ENCODE measurements around the gene ZBTB20. TPM values are rescaled to one million over a fixed set of nuclear protein-coding genes. Genes with fewer than 3 reads are reported as not detected.

The ZBTB20 gene
- total RNA-seq, 2 experiments from 2014 or later, result 11.0 to 11.4 TPM

DNA sequence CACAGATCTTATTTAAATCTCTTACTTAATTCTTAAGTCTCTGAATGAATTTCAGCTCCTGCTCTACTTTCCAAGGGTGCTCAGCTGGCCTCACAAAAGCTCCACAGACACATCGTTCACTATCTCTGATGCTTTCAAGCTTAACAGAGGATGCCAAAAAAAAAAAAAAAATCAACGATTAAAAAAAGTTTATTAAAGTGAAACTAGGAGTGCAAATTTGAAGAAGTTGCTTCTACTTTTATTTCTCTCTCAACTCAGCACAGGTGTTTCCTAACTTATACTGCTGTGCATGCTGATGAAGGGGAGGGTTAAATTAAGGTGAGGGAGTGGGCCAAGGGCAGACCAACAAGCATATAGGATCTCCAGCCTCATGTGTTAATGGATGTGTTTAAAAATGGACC lies 696.0 kb downstream of the ZBTB20 start:
- Mint-ChIP-seq H3K4me1 (peaks cover 3% of the 10 kb centered on the region), H3K36me3 (ENCODE audit: low read depth) (no peaks in the 10 kb centered on the region), H3K4me3 (no peak overlapping the region), H3K9me3 (no peaks in the 10 kb centered on the region), H3K27me3 (peaks cover 2% of the 10 kb centered on the region), H3K27ac (no peak overlapping the region)
- ChIA-PET POLR2A (no interaction called here), CTCF (no interaction called here)
- no peak for DNase-seq

DNA sequence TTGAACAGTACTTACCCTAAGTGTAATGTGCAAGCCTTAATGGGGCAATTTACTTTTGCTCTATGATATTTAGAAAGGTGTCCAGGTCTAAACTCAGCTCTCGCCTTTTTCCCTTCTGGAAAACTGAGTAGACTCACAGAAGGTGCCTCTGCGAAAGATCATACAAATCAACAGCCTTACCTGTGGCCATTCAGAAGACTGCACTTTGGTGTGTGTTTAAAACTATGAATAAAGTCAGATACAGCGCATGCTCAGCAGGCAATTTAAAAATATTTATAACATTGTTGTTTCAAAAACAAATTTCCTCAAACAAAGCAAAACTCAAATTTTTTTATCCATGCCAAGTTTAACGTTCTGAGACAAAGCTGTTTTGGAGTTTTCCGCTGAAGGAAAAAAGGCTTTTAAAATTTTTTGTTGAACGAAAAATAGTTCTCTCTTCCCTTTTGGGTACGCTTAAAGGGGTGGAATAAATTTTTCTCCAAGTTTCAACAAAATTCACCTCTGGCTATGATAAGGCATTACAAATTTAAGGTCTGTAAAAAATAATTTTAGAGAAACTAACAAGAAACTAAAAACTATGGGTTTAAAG lies 697.0 kb downstream of the ZBTB20 start:
- ChIA-PET POLR2A (no interaction called here), CTCF (interaction anchor here (1.4 kb wide), 1 partner anchor 10 kb away, joined by 3 read pairs; no protein-coding TSS in a partner anchor)
- DNase-seq, result no peak
- Mint-ChIP-seq H3K27ac (no peak overlapping the region), H3K9me3 (no peaks in the 10 kb centered on the region), H3K4me3 (no peak overlapping the region), H3K27me3 (peaks cover 2% of the 10 kb centered on the region), H3K4me1 (peaks cover 3% of the 10 kb centered on the region), H3K36me3 (ENCODE audit: low read depth) (no peaks in the 10 kb centered on the region)

DNA sequence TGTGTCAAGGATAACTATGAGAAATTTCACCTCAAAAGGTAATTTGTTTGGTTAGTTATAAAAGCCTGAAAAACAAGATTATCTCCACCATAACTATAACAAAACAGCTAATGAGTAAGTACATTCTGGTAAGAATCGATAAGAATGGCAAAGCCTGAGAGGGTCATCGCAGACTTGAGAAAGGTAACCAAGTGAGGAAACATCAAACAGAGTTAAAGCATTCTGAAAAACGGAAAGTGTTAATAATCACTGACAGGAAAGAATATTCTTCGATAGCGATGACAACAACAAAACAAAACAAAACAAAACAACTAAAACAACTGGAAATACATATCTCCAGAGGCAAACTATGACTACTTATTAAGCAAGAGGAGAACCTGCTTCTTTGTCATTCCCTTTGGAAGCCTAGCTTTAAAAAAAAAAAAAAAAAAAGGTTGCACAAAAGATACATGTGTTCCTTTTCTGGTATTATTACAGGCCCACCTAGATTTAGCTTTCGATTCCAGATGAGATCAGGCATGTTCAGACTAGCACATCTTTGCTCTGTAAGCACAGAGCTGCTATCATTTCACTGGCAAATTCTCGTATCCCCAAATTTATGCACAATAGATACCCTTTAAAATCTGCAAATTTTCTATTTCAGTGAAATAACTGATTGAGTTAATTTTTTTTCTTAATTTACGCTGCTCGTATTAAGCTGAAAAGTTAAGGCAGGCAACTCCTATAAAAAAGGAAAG lies 697.6 kb downstream of the ZBTB20 start:
- Mint-ChIP-seq H3K4me3 (no peak overlapping the region), H3K27ac (no peak overlapping the region), H3K27me3 (peaks cover 2% of the 10 kb centered on the region), H3K36me3 (ENCODE audit: low read depth) (no peaks in the 10 kb centered on the region), H3K4me1 (peaks cover 3% of the 10 kb centered on the region), H3K9me3 (no peaks in the 10 kb centered on the region)
- no peak for DNase-seq
- CTCF ChIA-PET, result interaction anchor here (0.5 to 1.4 kb wide), 2 partner anchors 9 to 21 kb away, joined by 3 read pairs; no protein-coding TSS in a partner anchor
- POLR2A ChIA-PET, result no interaction called here

GRCh38 chr3:114447950-114448479 lies 699.1 kb downstream of the ZBTB20 start:
- POLR2A ChIA-PET, result no interaction called here
- Mint-ChIP-seq H3K27ac (no peak overlapping the region), H3K27me3 (peaks cover 2% of the 10 kb centered on the region), H3K4me1 (no peaks in the 10 kb centered on the region), H3K9me3 (no peaks in the 10 kb centered on the region), H3K4me3 (no peak overlapping the region), H3K36me3 (ENCODE audit: low read depth) (no peaks in the 10 kb centered on the region)
- CTCF ChIA-PET, result interaction anchor here (1.0 to 1.6 kb wide), 2 partner anchors 11 to 30 kb away, joined by 3 to 5 read pairs; no protein-coding TSS in a partner anchor
- DNase-seq, result no peak

DNA sequence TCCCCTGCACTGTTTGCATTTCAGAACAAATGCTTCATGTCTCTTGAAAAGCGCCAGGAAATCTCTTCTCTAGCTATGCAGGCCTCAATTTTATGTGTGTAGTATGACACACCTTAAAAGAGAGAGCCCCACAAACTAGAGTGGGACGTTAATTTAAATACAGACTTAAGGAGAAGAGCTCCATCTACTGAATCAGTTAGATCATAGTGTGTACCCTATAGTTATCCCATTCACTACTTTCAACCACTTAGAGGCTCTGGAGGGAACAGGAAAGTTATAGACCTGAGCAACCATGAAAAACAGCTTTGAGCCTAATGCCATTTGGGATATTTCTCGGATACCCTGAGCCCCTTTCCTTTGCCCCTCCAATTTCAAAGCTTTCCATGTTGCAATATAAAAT lies 699.5 kb downstream of the ZBTB20 start:
- H3K9me3 Mint-ChIP-seq, result no peaks in the 10 kb centered on the region
- CTCF ChIA-PET, result interaction anchor here (1.0 to 1.6 kb wide), 2 partner anchors 10 to 30 kb away, joined by 3 to 5 read pairs; no protein-coding TSS in a partner anchor
- no peak overlapping the region for H3K4me3 Mint-ChIP-seq
- H3K27ac Mint-ChIP-seq, result no peak overlapping the region
- no peak for DNase-seq
- peaks cover 2% of the 10 kb centered on the region for H3K27me3 Mint-ChIP-seq
- H3K36me3 Mint-ChIP-seq (ENCODE audit: low read depth), result no peaks in the 10 kb centered on the region
- no peaks in the 10 kb centered on the region for H3K4me1 Mint-ChIP-seq
- POLR2A ChIA-PET, result no interaction called here

DNA sequence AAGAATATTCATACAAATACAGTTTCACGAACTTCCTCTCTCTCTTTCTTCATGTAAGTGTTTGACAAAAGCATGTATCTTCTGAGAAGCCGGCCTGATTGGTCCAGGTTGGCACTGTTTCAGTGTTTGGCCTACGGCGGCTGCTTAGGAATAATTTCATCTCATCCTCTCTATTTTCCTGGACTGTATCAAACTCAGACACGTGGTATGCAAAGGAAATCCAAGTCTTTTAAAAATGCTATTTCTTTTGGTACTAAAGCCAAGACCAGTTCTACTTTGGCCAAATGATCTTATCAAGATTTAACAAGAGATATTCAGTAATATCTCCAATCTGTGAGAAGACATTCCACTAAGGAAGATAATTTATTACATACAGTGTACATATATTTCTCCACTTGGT lies 700.5 kb downstream of the ZBTB20 start:
- DNase-seq, result no peak
- H3K27ac Mint-ChIP-seq, result no peak overlapping the region
- no peak overlapping the region for H3K4me3 Mint-ChIP-seq
- POLR2A ChIA-PET, result no interaction called here
- no peaks in the 10 kb centered on the region for H3K36me3 Mint-ChIP-seq (ENCODE audit: low read depth)
- no peaks in the 10 kb centered on the region for H3K9me3 Mint-ChIP-seq
- H3K4me1 Mint-ChIP-seq, result no peaks in the 10 kb centered on the region
- CTCF ChIA-PET, result no interaction called here
- H3K27me3 Mint-ChIP-seq, result no peaks in the 10 kb centered on the region

GRCh38 chr3:114445233-114445632 lies 701.9 kb downstream of the ZBTB20 start:
- H3K27ac Mint-ChIP-seq, result no peak overlapping the region
- H3K27me3 Mint-ChIP-seq, result no peaks in the 10 kb centered on the region
- H3K4me3 Mint-ChIP-seq, result no peak overlapping the region
- POLR2A ChIA-PET, result no interaction called here
- no peak for DNase-seq
- CTCF ChIA-PET, result interaction anchor here (0.8 kb wide), 1 partner anchor 13 kb away, joined by 3 read pairs; no protein-coding TSS in a partner anchor
- H3K9me3 Mint-ChIP-seq, result no peaks in the 10 kb centered on the region
- H3K4me1 Mint-ChIP-seq, result no peaks in the 10 kb centered on the region
- no peaks in the 10 kb centered on the region for H3K36me3 Mint-ChIP-seq (ENCODE audit: low read depth)

- ChIA-PET POLR2A (no interaction called here), CTCF (no interaction called here)
- no peaks in the 10 kb centered on the region for H3K36me3 Mint-ChIP-seq (ENCODE audit: low read depth)
Observed at GRCh38 chr3:114444216-114444615, 702.9 kb downstream of the ZBTB20 start.

GRCh38 chr3:114442246-114442645 lies 704.8 kb downstream of the ZBTB20 start:
- no peak overlapping the region for H3K27ac Mint-ChIP-seq
- H3K4me1 Mint-ChIP-seq, result no peaks in the 10 kb centered on the region
- H3K9me3 Mint-ChIP-seq, result no peaks in the 10 kb centered on the region
- no peaks in the 10 kb centered on the region for H3K36me3 Mint-ChIP-seq (ENCODE audit: low read depth)
- ChIA-PET POLR2A (no interaction called here), CTCF (interaction anchor here (0.9 kb wide), 1 partner anchor 9 kb away, joined by 3 read pairs; no protein-coding TSS in a partner anchor)
- no peaks in the 10 kb centered on the region for H3K27me3 Mint-ChIP-seq
- H3K4me3 Mint-ChIP-seq, result no peak overlapping the region
- no peak for DNase-seq

More at GRCh38 chr3:114444216-114444615, 702.9 kb downstream of the ZBTB20 start:
- Mint-ChIP-seq H3K9me3 (no peaks in the 10 kb centered on the region), H3K4me3 (no peak overlapping the region), H3K27ac (no peak overlapping the region), H3K27me3 (no peaks in the 10 kb centered on the region), H3K4me1 (no peaks in the 10 kb centered on the region)
- no peak for DNase-seq

GRCh38 chr3:114441386-114441785 lies 705.7 kb downstream of the ZBTB20 start:
- H3K9me3 Mint-ChIP-seq, result no peaks in the 10 kb centered on the region
- ChIA-PET POLR2A (no interaction called here), CTCF (interaction anchor here (0.9 kb wide), 1 partner anchor 8 kb away, joined by 3 read pairs; no protein-coding TSS in a partner anchor)
- no peaks in the 10 kb centered on the region for H3K4me1 Mint-ChIP-seq
- no peak overlapping the region for H3K4me3 Mint-ChIP-seq
- H3K27ac Mint-ChIP-seq, result no peak overlapping the region
- no peaks in the 10 kb centered on the region for H3K27me3 Mint-ChIP-seq
- DNase-seq, result no peak
- no peaks in the 10 kb centered on the region for H3K36me3 Mint-ChIP-seq (ENCODE audit: low read depth)

DNA sequence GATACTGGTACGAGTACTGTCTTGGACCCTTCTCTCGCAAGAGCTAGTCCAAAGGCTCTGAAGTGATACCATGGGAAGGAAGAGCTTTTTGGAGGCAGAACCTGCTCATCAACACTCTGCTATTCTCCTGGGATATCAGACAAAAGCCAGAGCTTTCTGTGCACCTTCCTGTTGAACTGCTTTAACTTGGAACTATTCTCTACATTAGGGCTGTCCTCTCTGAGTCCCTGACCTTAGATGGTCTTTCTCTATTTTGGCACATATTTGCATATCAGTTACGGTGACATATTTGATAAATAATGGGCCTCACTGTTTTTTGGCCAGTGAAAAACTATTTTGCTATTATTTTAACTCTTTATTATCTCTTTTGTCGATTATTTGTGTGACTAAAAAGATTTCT lies 706.4 kb downstream of the ZBTB20 start:
- no peaks in the 10 kb centered on the region for H3K36me3 Mint-ChIP-seq (ENCODE audit: low read depth)
- H3K27me3 Mint-ChIP-seq, result no peaks in the 10 kb centered on the region
- no peaks in the 10 kb centered on the region for H3K4me1 Mint-ChIP-seq
- CTCF ChIA-PET, result interaction anchor here (1.1 to 1.8 kb wide), 2 partner anchors 9 to 40 kb away, joined by 3 to 4 read pairs; no protein-coding TSS in a partner anchor
- no peak for DNase-seq
- no peak overlapping the region for H3K27ac Mint-ChIP-seq
- POLR2A ChIA-PET, result interaction anchor here (0.6 kb wide), 2 partner anchors 102 to 437 kb away, joined by 3 to 5 read pairs; no protein-coding TSS in a partner anchor
- H3K4me3 Mint-ChIP-seq, result no peak overlapping the region
- H3K9me3 Mint-ChIP-seq, result no peaks in the 10 kb centered on the region

GRCh38 chr3:114439284-114439683 lies 707.8 kb downstream of the ZBTB20 start:
- no peaks in the 10 kb centered on the region for H3K36me3 Mint-ChIP-seq (ENCODE audit: low read depth)
- DNase-seq, result no peak
- ChIA-PET POLR2A (no interaction called here), CTCF (interaction anchor here (0.6 to 1.8 kb wide), 2 partner anchors 39 to 184 kb away, joined by 4 read pairs; no protein-coding TSS in a partner anchor)
- H3K27me3 Mint-ChIP-seq, result no peaks in the 10 kb centered on the region
- H3K27ac Mint-ChIP-seq, result no peak overlapping the region
- H3K4me1 Mint-ChIP-seq, result no peaks in the 10 kb centered on the region
- no peaks in the 10 kb centered on the region for H3K9me3 Mint-ChIP-seq
- no peak overlapping the region for H3K4me3 Mint-ChIP-seq

DNA sequence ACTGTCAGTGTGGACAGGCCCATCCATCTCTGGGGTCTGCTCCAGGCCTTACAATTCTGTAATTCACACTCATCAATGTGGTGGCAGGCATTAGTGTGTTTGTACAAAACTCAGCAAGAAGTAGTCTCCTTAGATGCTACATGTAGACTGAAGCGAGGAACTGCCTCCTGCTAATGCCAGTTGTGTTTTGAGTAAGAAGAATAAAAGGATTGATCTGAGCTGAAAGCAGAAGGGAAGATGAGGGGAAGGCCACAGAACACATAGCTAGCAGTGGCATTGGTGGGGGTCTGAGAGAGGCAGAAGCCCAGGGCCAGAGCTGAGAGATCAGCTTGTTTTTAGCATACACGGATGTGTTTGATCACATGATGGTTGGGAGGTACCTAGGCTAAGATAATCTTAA lies 709.2 kb downstream of the ZBTB20 start:
- H3K4me3 Mint-ChIP-seq, result no peak overlapping the region

More for the DNA sequence above, 709.2 kb downstream of the ZBTB20 start:
- no peaks in the 10 kb centered on the region for H3K36me3 Mint-ChIP-seq (ENCODE audit: low read depth)
- DNase-seq, result no peak
- CTCF ChIA-PET, result interaction anchor here (0.7 to 1.3 kb wide), 3 partner anchors 10 to 277 kb away, joined by 3 to 5 read pairs (median 3); no protein-coding TSS in a partner anchor
- POLR2A ChIA-PET, result no interaction called here
- H3K27ac Mint-ChIP-seq, result no peak overlapping the region
- no peaks in the 10 kb centered on the region for H3K9me3 Mint-ChIP-seq
- no peaks in the 10 kb centered on the region for H3K4me1 Mint-ChIP-seq
- H3K27me3 Mint-ChIP-seq, result no peaks in the 10 kb centered on the region
